Measurements from ENCODE around the gene PTPRN2. TPM values are rescaled to one million over a fixed set of nuclear protein-coding genes. Genes with fewer than 3 reads are reported as not detected.
"Not testable (repeated sequence)": the region's sequence is repeated elsewhere in the genome, so short reads cannot be mapped to it uniquely, and the experiment has no call there.

Gene PTPRN2
- total RNA-seq, 1 donor from 2014 or later, result 3.1 TPM

DNA sequence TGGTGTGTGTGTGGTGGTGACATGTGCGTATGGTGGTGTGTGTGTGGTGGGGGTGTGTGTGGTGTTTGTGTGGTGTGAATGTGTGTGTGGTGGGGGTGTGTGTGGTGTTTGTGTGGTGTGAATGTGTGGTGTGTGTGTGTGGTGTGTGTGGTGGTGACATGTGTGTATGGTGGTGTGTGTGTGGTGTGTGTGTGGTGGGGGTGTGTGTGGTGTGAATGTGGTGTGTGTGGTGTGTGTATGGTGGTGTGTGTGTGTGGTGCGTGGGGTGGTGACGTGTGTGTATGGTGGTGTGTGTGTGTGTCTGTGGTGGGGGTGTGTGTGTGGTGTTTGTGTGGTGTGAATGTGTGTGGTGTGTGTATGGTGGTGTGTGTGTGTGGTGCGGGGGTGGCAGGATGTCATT, 797.7 kb downstream of the PTPRN2 start:
- no peak for DNase-seq

DNA sequence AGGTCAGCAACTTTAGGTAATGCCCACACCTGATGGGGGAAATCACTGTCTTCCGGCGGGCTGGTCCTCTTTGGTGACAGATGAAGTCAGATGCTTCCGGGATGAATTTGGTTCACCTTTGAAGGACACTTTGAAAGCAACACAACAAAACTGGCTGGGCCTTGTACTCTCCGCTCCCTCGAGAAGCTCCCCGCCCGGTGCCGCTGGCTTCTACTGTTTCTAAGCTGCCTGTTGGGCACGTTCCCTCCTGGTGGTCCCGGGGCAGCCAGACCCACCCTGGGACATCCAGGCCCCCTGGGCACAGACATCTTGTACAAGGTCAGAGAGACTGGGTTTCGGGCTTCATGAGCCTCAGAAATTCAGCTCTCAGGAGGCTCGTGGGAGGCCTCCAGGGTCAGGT, 798.5 kb downstream of the PTPRN2 start:
- DNase-seq, result no peak

DNA sequence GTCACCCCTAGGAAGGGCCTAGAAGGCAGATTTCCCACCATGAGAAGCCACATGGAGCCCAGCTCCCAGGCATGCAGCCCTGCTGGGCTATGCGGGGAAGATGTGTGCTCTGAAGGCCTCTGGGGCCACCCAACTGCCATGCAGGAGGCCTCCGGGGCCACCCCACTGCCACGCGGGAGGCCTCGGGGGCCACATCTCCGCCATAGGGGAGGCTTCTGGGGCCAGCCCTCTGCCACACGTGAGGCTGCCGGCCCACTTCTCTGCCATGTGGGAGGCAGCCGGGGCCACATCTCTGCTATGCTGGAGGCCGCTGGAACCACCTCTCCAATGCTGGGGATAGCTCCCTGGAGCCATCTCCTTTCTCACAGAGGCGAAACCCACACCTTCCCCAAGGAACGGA, 799.0 kb downstream of the PTPRN2 start:
- no peak for DNase-seq

DNA sequence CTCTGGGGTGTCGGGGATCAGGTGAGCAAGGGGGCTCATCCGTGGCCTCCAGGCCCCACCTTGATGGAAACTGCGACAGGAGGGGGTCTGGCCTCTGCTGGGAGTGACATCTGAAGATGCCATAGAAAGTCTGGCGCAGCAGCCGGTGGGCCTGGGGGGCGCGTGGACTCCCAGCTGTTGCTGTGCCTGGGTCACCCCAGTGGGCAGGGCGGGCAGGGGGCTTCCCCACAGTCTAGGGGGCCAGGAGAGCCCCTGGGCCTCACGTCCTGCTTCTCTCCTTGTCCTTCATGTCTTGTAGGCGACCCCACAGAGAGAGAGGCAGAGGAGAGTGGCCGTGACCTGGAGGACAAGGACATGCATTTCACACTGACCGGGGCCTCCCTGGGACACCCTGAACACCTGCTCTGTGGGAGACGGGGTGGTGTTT, 800.3 kb downstream of the PTPRN2 start:
- DNase-seq, result no peak

- DNase-seq, result no peak
Observed at GRCh38 chr7:157786375-157787274, 801.0 kb downstream of the PTPRN2 start.

DNA sequence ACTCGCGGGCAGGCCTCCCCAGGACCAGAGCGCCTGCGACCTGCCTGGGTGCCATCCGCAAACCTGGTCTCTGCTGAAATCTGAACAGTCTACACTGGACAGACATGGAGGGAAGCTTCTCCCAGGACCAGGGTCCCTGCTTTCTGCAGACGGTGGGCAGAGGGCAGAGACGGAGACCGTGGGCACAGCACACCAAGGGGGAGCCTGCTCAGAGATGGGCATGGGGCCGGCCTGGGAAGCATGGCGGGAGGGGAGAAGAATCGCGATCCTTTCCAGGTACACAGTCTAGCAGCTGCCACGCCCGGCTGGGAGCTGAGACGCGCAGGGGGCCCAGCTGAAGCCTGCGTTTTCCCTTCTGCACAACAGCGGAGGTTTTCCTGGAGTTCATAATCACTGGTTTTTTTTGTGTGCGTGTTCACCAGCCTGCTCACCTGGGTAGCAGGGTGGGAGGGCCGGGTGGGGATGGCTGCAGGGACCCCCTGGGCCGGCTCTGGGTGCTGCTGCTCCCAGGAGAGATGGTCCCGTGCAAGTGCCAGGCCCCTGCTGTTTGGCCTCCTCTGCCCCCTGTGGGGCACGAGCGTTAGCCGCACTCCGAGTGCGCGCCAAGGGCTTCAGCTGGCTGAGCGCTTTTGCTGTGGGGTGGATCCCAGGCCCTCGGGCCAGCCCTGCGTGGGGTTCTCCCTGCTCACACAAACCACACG, 802.0 kb downstream of the PTPRN2 start:
- no peak for DNase-seq

DNA sequence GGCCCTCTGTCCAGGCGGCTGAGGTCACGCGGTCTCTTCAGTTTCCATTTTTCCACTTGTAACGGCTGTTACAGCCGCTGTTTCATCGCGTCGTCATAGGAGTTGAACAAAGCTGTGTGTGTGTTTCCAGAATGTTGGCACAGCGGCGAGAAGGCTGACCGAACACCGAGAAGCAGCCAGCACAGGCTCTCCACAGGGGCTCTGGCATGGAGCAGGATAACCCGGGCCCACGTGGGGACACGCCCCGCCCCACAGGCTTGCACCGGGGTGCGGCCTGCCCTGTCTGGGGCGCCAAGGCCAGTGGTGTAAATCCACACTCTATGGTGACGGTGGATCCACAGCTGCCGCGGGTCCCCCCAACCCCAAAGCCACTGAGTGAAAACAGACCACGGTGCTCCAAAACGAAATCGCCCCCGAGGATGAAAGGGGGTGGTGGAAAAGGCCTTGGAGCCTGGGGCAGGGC, 802.6 kb downstream of the PTPRN2 start:
- peak; percentile 84 for DNase-seq

GRCh38 chr7:157784041-157784835, 803.4 kb downstream of the PTPRN2 start:
- DNase-seq, result peak; percentile 59

GRCh38 chr7:157782041-157782440, 805.6 kb downstream of the PTPRN2 start:
- DNase-seq, result no peak

- no peak for DNase-seq
Observed at GRCh38 chr7:157780721-157781120, 806.9 kb downstream of the PTPRN2 start.

DNA sequence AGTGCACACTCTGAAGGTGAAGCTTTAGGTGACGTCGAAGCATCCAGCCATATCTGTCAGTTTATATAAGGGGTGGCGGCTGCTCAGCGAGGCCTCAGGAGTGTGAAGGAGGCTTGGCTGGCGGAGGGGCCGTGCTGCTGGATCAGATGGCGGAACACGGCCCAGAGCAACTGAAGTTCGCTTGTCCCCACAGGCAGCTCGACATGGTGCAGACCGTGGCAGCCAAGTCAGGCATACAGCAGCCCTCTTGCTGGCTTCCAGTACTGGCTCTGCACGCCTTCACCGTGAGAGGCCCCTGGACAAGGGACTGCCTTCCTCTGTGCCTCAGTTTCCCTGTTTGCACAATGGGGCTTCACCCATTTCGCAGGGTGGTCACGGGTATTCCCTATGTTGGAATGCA, 807.3 kb downstream of the PTPRN2 start:
- DNase-seq, result no peak

GRCh38 chr7:157779206-157779605, 808.4 kb downstream of the PTPRN2 start:
- DNase-seq, result no peak

DNA sequence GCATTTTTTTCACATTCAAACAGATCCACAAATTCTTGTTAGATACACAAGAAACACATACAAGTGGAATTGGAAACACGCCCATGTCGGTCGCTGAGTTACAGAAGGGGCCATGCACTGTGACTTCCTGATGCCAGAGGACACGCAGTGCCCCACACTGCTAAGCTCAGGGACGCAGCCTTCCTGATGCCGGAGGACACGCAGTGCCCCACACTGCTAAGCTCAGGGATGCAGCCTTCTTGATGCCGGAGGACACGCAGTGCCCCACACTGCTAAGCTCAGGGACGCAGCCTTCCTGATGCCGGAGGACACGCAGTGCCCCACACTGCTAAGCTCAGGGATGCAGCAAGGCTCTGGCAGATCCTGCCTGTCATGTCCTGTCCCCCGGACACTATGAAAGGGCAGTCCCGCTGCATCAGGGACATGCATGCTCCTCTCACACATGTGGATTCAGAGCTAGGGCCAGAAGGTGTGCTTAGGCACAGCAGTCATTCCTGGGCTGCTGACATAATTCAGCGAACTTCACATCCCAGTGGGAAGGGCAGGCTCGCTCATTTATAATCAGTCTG, 810.3 kb downstream of the PTPRN2 start:
- DNase-seq, result not testable (repeated sequence)

GRCh38 chr7:157775560-157776332, 811.9 kb downstream of the PTPRN2 start:
- no peak for DNase-seq

- no peak for DNase-seq
Observed at GRCh38 chr7:157775021-157775559, 812.5 kb downstream of the PTPRN2 start.

GRCh38 chr7:157774495-157774894, 813.1 kb downstream of the PTPRN2 start:
- no peak for DNase-seq

DNA sequence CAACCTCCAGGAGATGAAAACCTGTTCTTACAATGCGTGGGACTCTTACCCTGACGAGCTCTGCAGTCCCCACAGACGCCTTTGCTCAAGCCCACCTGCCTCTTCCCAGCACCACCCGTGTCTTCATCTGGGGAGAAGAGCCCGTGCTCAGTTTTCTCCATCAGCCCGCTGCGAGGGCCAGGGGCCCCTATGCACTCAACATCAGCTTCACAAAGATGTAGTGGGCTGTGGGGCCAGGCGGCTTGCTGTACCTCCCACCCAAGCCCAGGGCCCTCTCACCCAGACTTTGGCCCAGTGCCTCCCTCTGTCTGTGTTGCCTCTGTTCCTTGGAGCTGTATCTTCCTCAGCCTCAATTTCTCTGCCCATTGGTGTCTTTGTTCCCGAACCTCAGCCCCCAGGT, 814.3 kb downstream of the PTPRN2 start:
- no peak for DNase-seq

GRCh38 chr7:157772486-157773130, 815.0 kb downstream of the PTPRN2 start:
- DNase-seq, result no peak

- no peak for DNase-seq
Observed at GRCh38 chr7:157771689-157772088, 815.9 kb downstream of the PTPRN2 start.

GRCh38 chr7:157770716-157771320, 816.8 kb downstream of the PTPRN2 start:
- no peak for DNase-seq
